Muscle layer of colon (tissue), 2 donors: ENCODE data around the gene KRTAP10-8.

ENCODE experiments used
- H3K27ac ChIP-seq: one replicate; pipeline ENCODE4 v1.7.0; 2013; ENCODE audit warnings: low read depth, mild to moderate bottlenecking, low read length, moderate library complexity
- H3K27me3 ChIP-seq, 2 donors: one replicate each; pipeline ENCODE4 v1.7.0; 2013; ENCODE audit warnings: low read length in 2 of 2, mild to moderate bottlenecking in 2 of 2; ENCODE audit not compliant: insufficient read depth in 2 of 2, control insufficient read depth in 1 of 2
- H3K36me3 ChIP-seq: one replicate; pipeline ENCODE4 v1.7.0; 2013; ENCODE audit warnings: mild to moderate bottlenecking, low read length; ENCODE audit not compliant: insufficient read depth
- H3K4me1 ChIP-seq: one replicate; pipeline ENCODE4 v1.7.0; 2013; ENCODE audit warnings: mild to moderate bottlenecking, low read length; ENCODE audit not compliant: insufficient read depth
- H3K4me3 ChIP-seq, 2 donors: one replicate each; pipeline ENCODE4 v1.7.0; 2013; ENCODE audit warnings: low read length in 2 of 2, low read depth in 1 of 2, mild to moderate bottlenecking in 1 of 2, moderate library complexity in 1 of 2
- H3K9ac ChIP-seq: one replicate; pipeline ENCODE4 v1.7.0; 2013; ENCODE audit warnings: low read length
- H3K9me3 ChIP-seq: one replicate; pipeline ENCODE4 v1.7.0; 2013; ENCODE audit warnings: mild to moderate bottlenecking, low read length
- donor health status: abdominal sarcoma.
- donor health status: Adenocarcinoma of cecum.

KRTAP10-8 gene, protein sequence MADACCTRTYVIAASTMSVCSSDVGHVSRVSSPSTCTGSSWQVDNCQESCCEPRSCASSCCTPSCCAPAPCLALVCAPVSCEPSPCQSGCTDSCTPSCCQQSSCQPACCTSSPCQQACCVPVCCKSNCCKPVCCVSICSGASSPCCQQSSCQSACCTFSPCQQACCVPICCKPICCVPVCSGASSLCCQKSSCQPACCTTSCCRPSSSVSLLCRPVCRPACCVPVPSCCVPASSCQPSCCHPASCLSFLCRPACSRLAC

DNA sequence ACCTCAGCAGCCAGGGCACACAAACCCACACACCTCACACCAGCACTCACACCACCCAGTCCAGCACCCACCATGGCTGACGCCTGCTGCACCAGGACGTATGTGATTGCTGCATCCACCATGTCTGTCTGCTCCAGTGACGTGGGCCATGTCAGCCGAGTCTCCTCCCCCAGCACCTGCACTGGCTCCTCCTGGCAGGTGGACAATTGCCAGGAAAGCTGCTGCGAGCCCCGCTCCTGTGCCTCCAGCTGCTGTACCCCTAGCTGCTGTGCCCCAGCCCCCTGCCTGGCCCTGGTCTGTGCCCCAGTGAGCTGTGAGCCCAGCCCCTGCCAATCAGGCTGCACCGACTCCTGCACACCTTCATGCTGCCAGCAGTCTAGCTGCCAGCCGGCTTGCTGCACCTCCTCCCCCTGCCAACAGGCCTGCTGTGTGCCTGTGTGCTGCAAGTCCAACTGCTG is at the start of gene KRTAP10-8:
Gene KRTAP10-8, plus strand, starts transcription at position 51 of the 458 bp plus-strand sequence. Its CDS starts 22 bp downstream, at position 73.
- H3K9me3 ChIP-seq: no peaks in the 10 kb centered on the region
- H3K9ac ChIP-seq: no peak within 1 kb of the TSS
- H3K27me3 ChIP-seq: peaks cover 0 to 16% of the 10 kb centered on the region in 2 donors
- no peak within 1 kb of the TSS for H3K4me3 ChIP-seq
- no peak within 1 kb of the TSS for H3K27ac ChIP-seq
- no peaks in the 10 kb centered on the region for H3K36me3 ChIP-seq
- H3K4me1 ChIP-seq: no peaks in the 10 kb centered on the region

- Histone ChIP-seq H3K27ac (no peak overlapping the region), H3K4me1 (no peaks in the 10 kb centered on the region), H3K27me3 (no peaks in the 10 kb centered on the region), H3K9me3 (peaks cover 3% of the 10 kb centered on the region), H3K4me3 (no peak overlapping the region), H3K36me3 (no peaks in the 10 kb centered on the region), H3K9ac (no peak overlapping the region)
These were observed 47.8 kb upstream of the KRTAP10-8 start for GRCh38 chr21:44564099-44564498.

DNA sequence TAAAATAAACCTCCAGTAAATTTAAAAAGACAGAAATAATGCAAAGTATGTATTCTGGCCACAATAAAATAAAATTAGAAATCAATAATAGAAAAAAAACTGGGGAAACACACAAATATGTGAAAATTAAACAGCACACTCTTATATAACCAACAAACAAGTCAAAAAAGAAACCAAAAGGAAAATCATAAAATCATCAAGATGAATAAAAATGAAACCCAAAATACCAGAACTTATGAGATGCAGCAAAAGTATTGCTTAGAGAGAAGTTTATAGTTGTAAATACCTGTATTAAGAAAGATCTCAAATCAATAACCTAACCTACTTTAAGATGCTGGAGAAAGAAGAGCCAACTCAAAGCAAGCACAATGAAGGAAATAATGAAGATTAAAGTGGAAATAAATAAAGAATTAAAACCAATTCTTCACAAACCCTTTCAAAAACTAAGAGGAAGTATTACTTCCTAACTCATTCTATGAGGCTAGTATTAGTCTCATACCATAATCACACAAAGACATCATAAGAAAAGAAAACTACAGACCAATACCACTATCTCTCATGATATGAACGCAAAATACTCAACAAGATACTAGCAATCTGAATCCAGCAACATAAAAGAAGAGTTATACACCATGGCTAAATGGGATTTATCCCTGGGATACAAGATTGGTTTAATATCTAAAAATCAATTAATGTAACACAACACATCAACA is 46.8 kb upstream of the KRTAP10-8 start:
- Histone ChIP-seq H3K36me3 (no peaks in the 10 kb centered on the region), H3K27me3 (no peaks in the 10 kb centered on the region), H3K4me3 (no peak overlapping the region), H3K27ac (no peak overlapping the region), H3K9ac (no peak overlapping the region), H3K9me3 (peaks cover 3% of the 10 kb centered on the region), H3K4me1 (no peaks in the 10 kb centered on the region)

GRCh38 chr21:44566403-44566802 is 45.5 kb upstream of the KRTAP10-8 start:
- Histone ChIP-seq H3K4me3 (no peak overlapping the region), H3K9me3 (peaks cover 3% of the 10 kb centered on the region), H3K36me3 (no peaks in the 10 kb centered on the region), H3K4me1 (no peaks in the 10 kb centered on the region), H3K27ac (no peak overlapping the region), H3K27me3 (no peaks in the 10 kb centered on the region), H3K9ac (no peak overlapping the region)

GRCh38 chr21:44567481-44568171 is 44.3 kb upstream of the KRTAP10-8 start:
- no peak overlapping the region for H3K27ac ChIP-seq
- H3K36me3 ChIP-seq: no peaks in the 10 kb centered on the region
- H3K4me1 ChIP-seq: no peaks in the 10 kb centered on the region
- H3K27me3 ChIP-seq: no peaks in the 10 kb centered on the region
- H3K4me3 ChIP-seq: no peak overlapping the region
- H3K9ac ChIP-seq: no peak overlapping the region
- H3K9me3 ChIP-seq: peaks cover 3% of the 10 kb centered on the region

DNA sequence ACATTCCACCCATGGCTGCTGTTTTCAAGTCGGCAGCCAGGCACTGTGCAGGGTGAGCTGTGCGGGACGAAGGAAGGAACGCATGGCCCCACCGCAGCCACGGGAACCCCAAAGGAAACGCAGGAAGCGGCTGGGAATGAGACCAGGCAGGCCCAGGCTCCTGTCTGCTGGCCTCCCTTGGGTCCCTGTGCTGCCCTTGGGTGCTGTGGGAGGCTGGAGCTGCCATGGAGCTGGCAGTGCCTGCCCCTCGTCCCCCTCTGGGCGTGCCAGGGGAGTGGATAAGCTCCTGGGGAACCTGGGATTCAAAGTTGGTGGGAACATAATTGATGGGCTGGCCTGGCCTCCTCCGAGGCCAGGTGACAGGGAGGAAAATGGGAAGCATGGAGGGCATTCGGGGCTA is 43.6 kb upstream of the KRTAP10-8 start:
- Histone ChIP-seq H3K27ac (no peak overlapping the region), H3K9me3 (peaks cover 3% of the 10 kb centered on the region), H3K36me3 (no peaks in the 10 kb centered on the region), H3K27me3 (no peaks in the 10 kb centered on the region), H3K9ac (no peak overlapping the region), H3K4me1 (no peaks in the 10 kb centered on the region), H3K4me3 (no peak overlapping the region)

DNA sequence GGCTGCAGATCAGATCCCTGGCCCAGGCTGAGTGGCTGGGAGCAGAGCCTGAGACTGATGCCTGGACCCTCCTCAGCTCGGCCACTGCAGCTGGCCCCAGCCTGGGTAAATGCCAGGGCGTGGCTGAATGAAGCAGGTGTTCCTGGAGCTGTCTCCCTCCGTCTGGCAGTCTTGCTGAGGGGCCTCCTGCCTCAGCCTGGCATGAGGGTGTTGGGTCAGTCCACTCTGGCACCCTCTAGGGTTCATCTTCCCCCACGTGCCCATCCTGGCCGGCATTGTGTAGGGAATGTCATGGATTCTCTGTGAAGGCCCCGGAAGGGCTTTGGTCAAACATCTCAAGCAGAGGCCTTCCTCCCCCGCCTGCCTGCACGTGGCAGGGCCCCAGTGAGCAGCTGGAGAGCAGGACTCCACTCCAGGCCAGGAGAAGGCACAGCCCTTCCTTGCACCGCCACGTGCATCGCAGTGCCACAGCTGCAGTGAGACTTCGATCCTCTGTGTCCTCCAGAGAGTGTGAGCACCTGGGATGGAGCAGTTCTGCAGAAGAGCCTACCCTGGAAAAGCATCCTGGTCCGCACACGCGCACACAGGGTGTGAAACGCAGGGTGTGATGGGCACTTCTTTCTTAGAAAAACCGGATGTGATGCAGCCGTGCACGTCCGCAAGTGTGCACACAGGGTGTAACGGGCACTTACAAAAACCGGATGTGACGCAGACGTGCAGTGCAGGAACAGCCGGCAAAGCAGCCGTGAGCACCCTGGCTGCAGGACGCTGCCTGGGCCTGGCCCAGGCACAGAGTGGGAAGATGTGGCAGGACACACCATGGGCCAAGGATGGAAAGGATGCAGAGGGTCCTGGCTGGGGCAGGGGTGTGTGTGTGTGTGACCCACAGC is 43.0 kb upstream of the KRTAP10-8 start:
- H3K36me3 ChIP-seq: no peaks in the 10 kb centered on the region
- H3K4me1 ChIP-seq: no peaks in the 10 kb centered on the region
- H3K27me3 ChIP-seq: no peaks in the 10 kb centered on the region
- H3K9ac ChIP-seq: no peak overlapping the region
- H3K27ac ChIP-seq: no peak overlapping the region
- no peak overlapping the region for H3K4me3 ChIP-seq
- H3K9me3 ChIP-seq: peaks cover under 1% of the 10 kb centered on the region

GRCh38 chr21:44569861-44570517 is 41.9 kb upstream of the KRTAP10-8 start:
- H3K27ac ChIP-seq: no peak overlapping the region
- H3K4me1 ChIP-seq: no peaks in the 10 kb centered on the region
- no peaks in the 10 kb centered on the region for H3K36me3 ChIP-seq
- H3K9ac ChIP-seq: no peak overlapping the region
- H3K27me3 ChIP-seq: no peaks in the 10 kb centered on the region
- no peaks in the 10 kb centered on the region for H3K9me3 ChIP-seq
- no peak overlapping the region for H3K4me3 ChIP-seq

DNA sequence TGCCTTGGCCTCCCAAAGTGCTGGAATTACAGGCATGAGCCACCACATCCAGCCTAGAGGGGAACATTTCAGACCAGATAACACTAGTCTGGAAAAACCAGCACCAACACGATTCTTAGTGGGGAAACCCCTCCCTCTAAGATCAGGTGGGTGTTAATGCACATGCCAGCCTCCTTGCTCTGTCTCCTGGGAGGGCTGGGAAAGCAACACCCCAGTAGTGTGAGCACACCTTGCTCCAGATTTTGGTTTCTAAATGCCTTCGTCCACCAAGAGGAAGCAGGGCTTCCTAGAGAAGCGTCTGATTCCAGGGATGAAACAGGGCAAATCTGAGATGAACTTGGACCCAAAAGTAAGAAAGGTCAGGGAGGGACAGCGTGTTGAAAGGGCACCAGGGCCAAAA is 40.6 kb upstream of the KRTAP10-8 start:
- Histone ChIP-seq H3K27me3 (no peaks in the 10 kb centered on the region), H3K4me1 (no peaks in the 10 kb centered on the region), H3K9ac (no peak overlapping the region), H3K9me3 (no peaks in the 10 kb centered on the region), H3K4me3 (no peak overlapping the region), H3K36me3 (no peaks in the 10 kb centered on the region), H3K27ac (no peak overlapping the region)

DNA sequence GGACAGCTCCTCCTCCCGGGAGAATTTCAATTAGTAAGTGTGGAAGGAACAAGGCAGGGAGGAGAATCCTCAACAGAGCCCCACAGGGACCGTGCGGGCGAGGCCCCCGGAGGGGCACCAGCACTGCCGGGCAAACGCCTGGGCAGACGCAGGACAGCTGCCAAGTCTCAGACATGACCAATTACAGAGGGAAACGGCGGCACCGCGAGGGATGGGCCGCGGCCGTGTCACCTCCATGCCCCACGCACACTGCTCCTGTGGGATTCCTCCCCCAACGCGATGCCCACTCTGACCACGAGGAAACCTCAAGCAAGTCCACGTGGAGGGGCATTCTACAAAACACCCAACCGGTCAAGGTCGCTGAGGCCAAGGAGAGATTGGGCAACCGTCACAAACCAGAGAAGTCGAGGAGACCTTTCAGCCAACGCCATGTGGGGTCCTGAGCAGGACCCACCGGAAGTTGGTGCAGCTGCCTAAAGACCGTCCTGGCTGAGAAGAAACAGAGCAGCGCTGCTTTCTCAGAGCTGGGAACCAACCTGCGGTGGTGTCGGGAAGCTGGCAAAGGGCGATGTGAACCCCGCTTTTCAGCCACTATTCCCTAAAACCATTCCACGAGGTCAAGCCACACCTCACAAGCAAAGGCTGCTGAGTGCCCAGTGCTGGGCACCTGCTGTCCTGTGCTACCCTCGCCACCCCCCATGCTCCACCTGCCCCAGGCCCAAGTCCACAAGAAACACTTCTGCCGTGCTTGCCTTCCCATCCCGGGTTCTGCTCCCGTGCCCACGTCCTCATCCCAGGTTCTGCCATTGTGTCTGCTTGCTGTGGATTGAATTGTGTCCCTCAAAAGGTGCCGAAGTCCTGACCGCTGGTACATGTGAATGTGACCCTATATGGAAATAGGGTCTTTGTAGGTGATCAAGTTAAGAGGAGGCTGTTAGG is 39.8 kb upstream of the KRTAP10-8 start:
- no peak overlapping the region for H3K27ac ChIP-seq
- no peak overlapping the region for H3K4me3 ChIP-seq
- H3K4me1 ChIP-seq: no peaks in the 10 kb centered on the region
- H3K9ac ChIP-seq: no peak overlapping the region
- no peaks in the 10 kb centered on the region for H3K27me3 ChIP-seq
- H3K36me3 ChIP-seq: no peaks in the 10 kb centered on the region
- H3K9me3 ChIP-seq: no peaks in the 10 kb centered on the region
